NB4 (cell line): ENCODE data around the gene OPCML.

Experiments
- CTCF ChIP-seq: IDR thresholded peaks from one replicate; pipeline ENCODE4 v1.5.1; 2012; ENCODE audit warnings: low read depth, low read length
- MAX ChIP-seq: IDR thresholded peaks from 2 replicates; pipeline ENCODE4 v1.6.1; 2011; ENCODE audit warnings: low read depth, low read length
- POLR2A ChIP-seq: IDR thresholded peaks from 2 replicates; pipeline ENCODE4 v1.6.1; 2011; ENCODE audit warnings: mild to moderate bottlenecking; ENCODE audit not compliant: insufficient read length; ENCODE audit errors: extremely low read depth

GRCh38 chr11:133258751-133259150 lies 273.6 kb downstream of the OPCML start:
- TF ChIP-seq CTCF (no peak), POLR2A (no peak), MAX (no peak)
